HG02571 (cell line): ENCODE results near the gene SULT4A1.
"Not testable (repeated sequence)": the region's sequence is repeated elsewhere in the genome, so short reads cannot be mapped to it uniquely, and the experiment has no call there.

Source experiments
- ATAC-seq: cut with Tn5 transposase; IDR thresholded peaks from one replicate; pipeline ENCODE4 v1.9.1; 2021; ENCODE audit warnings: mild to moderate bottlenecking, moderate library complexity; ENCODE audit not compliant: unreplicated experiment

The SULT4A1 gene

GRCh38 chr22:43887391-43887790 is 25.1 kb upstream of the SULT4A1 start:
- no peak for ATAC-seq

- no peak for ATAC-seq
Observed at GRCh38 chr22:43886231-43886630, 23.9 kb upstream of the SULT4A1 start.

GRCh38 chr22:43885786-43886185 is 23.5 kb upstream of the SULT4A1 start:
- ATAC-seq, result no peak

- ATAC-seq, result no peak
Observed at GRCh38 chr22:43885319-43885671, 23.0 kb upstream of the SULT4A1 start.

- ATAC-seq, result peak; percentile 63
Observed at GRCh38 chr22:43884600-43885318, 22.4 kb upstream of the SULT4A1 start.

GRCh38 chr22:43883719-43884415 is 21.6 kb upstream of the SULT4A1 start:
- ATAC-seq, result no peak

GRCh38 chr22:43883012-43883661 is 20.8 kb upstream of the SULT4A1 start:
- no peak for ATAC-seq

- no peak for ATAC-seq
Observed at GRCh38 chr22:43882122-43882767, 19.9 kb upstream of the SULT4A1 start.

GRCh38 chr22:43881091-43882061 is 19.1 kb upstream of the SULT4A1 start:
- ATAC-seq, result no peak

GRCh38 chr22:43880541-43880991 is 18.3 kb upstream of the SULT4A1 start:
- ATAC-seq, result no peak

GRCh38 chr22:43879901-43880540 is 17.7 kb upstream of the SULT4A1 start:
- no peak for ATAC-seq

GRCh38 chr22:43878831-43879550 is 16.7 kb upstream of the SULT4A1 start:
- no peak for ATAC-seq

GRCh38 chr22:43878079-43878795 is 15.9 kb upstream of the SULT4A1 start:
- no peak for ATAC-seq

GRCh38 chr22:43876866-43877509 is 14.7 kb upstream of the SULT4A1 start:
- no peak for ATAC-seq

- ATAC-seq, result no peak
Observed at GRCh38 chr22:43869799-43870198, 7.5 kb upstream of the SULT4A1 start.

GRCh38 chr22:43869001-43869400 is 6.7 kb upstream of the SULT4A1 start:
- ATAC-seq, result not testable (repeated sequence)

- ATAC-seq, result no peak
Observed at GRCh38 chr22:43867839-43868635, 5.7 kb upstream of the SULT4A1 start.
